ENCODE data around the gene CRYBA4.

Gene CRYBA4

GRCh38 chr22:26629988-26630761, 8.4 kb downstream of the CRYBA4 start:
- no peaks in the 10 kb centered on the region for H3K9me3 Mint-ChIP-seq
- ATAC-seq (no peak), DNase-seq (no peak)
- H3K27ac Mint-ChIP-seq: no peak overlapping the region
- peaks cover 13% of the 10 kb centered on the region for H3K4me1 Mint-ChIP-seq
- H3K4me3 Mint-ChIP-seq: no peak overlapping the region
- peaks cover 3% of the 10 kb centered on the region for H3K27me3 Mint-ChIP-seq
- H3K36me3 Mint-ChIP-seq (ENCODE audit: low read depth): no peaks in the 10 kb centered on the region

- H3K36me3 Mint-ChIP-seq (ENCODE audit: low read depth): no peaks in the 10 kb centered on the region
- H3K9me3 Mint-ChIP-seq: no peaks in the 10 kb centered on the region
- no peak overlapping the region for H3K27ac Mint-ChIP-seq
- ATAC-seq: no peak
- no peak overlapping the region for H3K4me3 Mint-ChIP-seq
- peaks cover 13% of the 10 kb centered on the region for H3K4me1 Mint-ChIP-seq
- peaks cover 3% of the 10 kb centered on the region for H3K27me3 Mint-ChIP-seq
- no peak for DNase-seq
Measured at GRCh38 chr22:26631282-26631681, 9.5 kb downstream of the CRYBA4 start.

- Mint-ChIP-seq H3K9me3 (no peaks in the 10 kb centered on the region), H3K4me3 (no peak overlapping the region), H3K36me3 (ENCODE audit: low read depth) (no peaks in the 10 kb centered on the region), H3K4me1 (peaks cover 10% of the 10 kb centered on the region), H3K27ac (peak overlapping the region; percentile 1), H3K27me3 (peaks cover 3% of the 10 kb centered on the region)
- no peak for DNase-seq
- ATAC-seq: no peak
Measured at GRCh38 chr22:26632422-26633155, 10.8 kb downstream of the CRYBA4 start.

- no peaks in the 10 kb centered on the region for H3K9me3 Mint-ChIP-seq
- no peak overlapping the region for H3K27ac Mint-ChIP-seq
- peaks cover 3% of the 10 kb centered on the region for H3K27me3 Mint-ChIP-seq
- H3K4me3 Mint-ChIP-seq: no peak overlapping the region
- no peak for ATAC-seq
- peaks cover 8% of the 10 kb centered on the region for H3K4me1 Mint-ChIP-seq
- no peaks in the 10 kb centered on the region for H3K36me3 Mint-ChIP-seq (ENCODE audit: low read depth)
- DNase-seq: no peak
Measured at GRCh38 chr22:26634189-26634588, 12.4 kb downstream of the CRYBA4 start.

GRCh38 chr22:26635117-26635516, 13.4 kb downstream of the CRYBA4 start:
- H3K36me3 Mint-ChIP-seq (ENCODE audit: low read depth): no peaks in the 10 kb centered on the region
- no peak for ATAC-seq

GRCh38 chr22:26636296-26636695, 14.5 kb downstream of the CRYBA4 start:
- H3K4me3 Mint-ChIP-seq: no peak overlapping the region
- H3K36me3 Mint-ChIP-seq (ENCODE audit: low read depth): no peaks in the 10 kb centered on the region
- peaks cover 3% of the 10 kb centered on the region for H3K27me3 Mint-ChIP-seq
- DNase-seq (no peak), ATAC-seq (no peak)
- H3K4me1 Mint-ChIP-seq: peaks cover 17% of the 10 kb centered on the region
- no peaks in the 10 kb centered on the region for H3K9me3 Mint-ChIP-seq
- H3K27ac Mint-ChIP-seq: no peak overlapping the region

More at GRCh38 chr22:26635117-26635516, 13.4 kb downstream of the CRYBA4 start:
- Mint-ChIP-seq H3K4me3 (no peak overlapping the region), H3K27ac (no peak overlapping the region), H3K9me3 (no peaks in the 10 kb centered on the region), H3K27me3 (peaks cover 3% of the 10 kb centered on the region), H3K4me1 (peaks cover 12% of the 10 kb centered on the region)
- no peak for DNase-seq

- no peaks in the 10 kb centered on the region for H3K27me3 Mint-ChIP-seq
- DNase-seq: peak; percentile 88
Measured at GRCh38 chr22:26642465-26643417, 21.0 kb downstream of the CRYBA4 start.

GRCh38 chr22:26643418-26644100, 21.8 kb downstream of the CRYBA4 start:
- no peak for DNase-seq
- no peak for ATAC-seq
- peak overlapping the region; percentile 73 for H3K4me3 Mint-ChIP-seq
- H3K4me1 Mint-ChIP-seq: peaks cover 74% of the 10 kb centered on the region
- H3K27me3 Mint-ChIP-seq: no peaks in the 10 kb centered on the region
- no peaks in the 10 kb centered on the region for H3K36me3 Mint-ChIP-seq (ENCODE audit: low read depth)
- H3K9me3 Mint-ChIP-seq: no peaks in the 10 kb centered on the region
- H3K27ac Mint-ChIP-seq: peak overlapping the region; percentile 86

More at GRCh38 chr22:26642465-26643417, 21.0 kb downstream of the CRYBA4 start:
- H3K4me3 Mint-ChIP-seq: peak overlapping the region; percentile 73
- peaks cover 66% of the 10 kb centered on the region for H3K4me1 Mint-ChIP-seq
- no peaks in the 10 kb centered on the region for H3K36me3 Mint-ChIP-seq (ENCODE audit: low read depth)
- ATAC-seq: peak; percentile 98
- H3K27ac Mint-ChIP-seq: peak overlapping the region; percentile 86
- H3K9me3 Mint-ChIP-seq: no peaks in the 10 kb centered on the region

- no peak overlapping the region for H3K4me3 Mint-ChIP-seq
- H3K27me3 Mint-ChIP-seq: no peaks in the 10 kb centered on the region
- H3K27ac Mint-ChIP-seq: no peak overlapping the region
- no peaks in the 10 kb centered on the region for H3K9me3 Mint-ChIP-seq
- DNase-seq (no peak), ATAC-seq (no peak)
- H3K36me3 Mint-ChIP-seq (ENCODE audit: low read depth): no peaks in the 10 kb centered on the region
- peaks cover 86% of the 10 kb centered on the region for H3K4me1 Mint-ChIP-seq
Measured at GRCh38 chr22:26646158-26646557, 24.4 kb downstream of the CRYBA4 start.

GRCh38 chr22:26648011-26648497, 26.3 kb downstream of the CRYBA4 start:
- Mint-ChIP-seq H3K9me3 (no peaks in the 10 kb centered on the region), H3K4me3 (no peak overlapping the region), H3K36me3 (ENCODE audit: low read depth) (no peaks in the 10 kb centered on the region), H3K27ac (no peak overlapping the region), H3K27me3 (no peaks in the 10 kb centered on the region), H3K4me1 (peaks cover 71% of the 10 kb centered on the region)
- DNase-seq: peak; percentile 41
- ATAC-seq: peak; percentile 45

- H3K4me3 Mint-ChIP-seq: peak overlapping the region; percentile 3
- no peak overlapping the region for H3K27ac Mint-ChIP-seq
- H3K4me1 Mint-ChIP-seq: peaks cover 64% of the 10 kb centered on the region
- H3K36me3 Mint-ChIP-seq (ENCODE audit: low read depth): no peaks in the 10 kb centered on the region
- no peak for DNase-seq
- no peak for ATAC-seq
- no peaks in the 10 kb centered on the region for H3K9me3 Mint-ChIP-seq
- H3K27me3 Mint-ChIP-seq: no peaks in the 10 kb centered on the region
Measured at GRCh38 chr22:26648528-26649388, 27.0 kb downstream of the CRYBA4 start.

- H3K36me3 Mint-ChIP-seq (ENCODE audit: low read depth): no peaks in the 10 kb centered on the region
- H3K4me3 Mint-ChIP-seq: no peak overlapping the region
- peaks cover 45% of the 10 kb centered on the region for H3K4me1 Mint-ChIP-seq
- H3K27ac Mint-ChIP-seq: no peak overlapping the region
- H3K9me3 Mint-ChIP-seq: no peaks in the 10 kb centered on the region
- DNase-seq (no peak), ATAC-seq (peak; percentile 50)
- H3K27me3 Mint-ChIP-seq: peaks cover under 1% of the 10 kb centered on the region
Measured at GRCh38 chr22:26650722-26651421, 29.1 kb downstream of the CRYBA4 start.
